Smooth muscle cell (in vitro differentiated cells): ENCODE results near the gene RAB24. TPM values are rescaled to one million over a fixed set of nuclear protein-coding genes. Genes with fewer than 3 reads are reported as not detected.

Experiments
- DNase-seq: peaks from one replicate; lab custom pipeline; 2025; ENCODE audit not compliant: unreplicated experiment; lab: John Stamatoyannopoulos, UW
- H2AFZ ChIP-seq: fragments of 200-600 bp; sonication (generic); 2 replicates; pipeline ENCODE4 v1.6.0; 2016; ENCODE audit warnings: antibody characterized with exemption, low read depth, mild to moderate bottlenecking
- H3F3A ChIP-seq: fragments of 200-600 bp; sonication (generic); 2 replicates; pipeline ENCODE4 v1.6.0; 2017; ENCODE audit warnings: antibody characterized with exemption, low read depth
- H3K27ac ChIP-seq: fragments of 200-600 bp; sonication (generic); 2 replicates; pipeline ENCODE4 v1.5.1; 2016; ENCODE audit warnings: low read depth, mild to moderate bottlenecking
- H3K27me3 ChIP-seq: fragments of 200-600 bp; sonication (generic); 2 replicates; pipeline ENCODE4 v1.6.1; 2016; ENCODE audit warnings: low read depth, mild to moderate bottlenecking
- H3K36me3 ChIP-seq: fragments of 200-600 bp; sonication (generic); 2 replicates; pipeline ENCODE4 v1.5.1; 2016; ENCODE audit warnings: low read depth
- H3K4me1 ChIP-seq: fragments of 200-600 bp; sonication (generic); 2 replicates; pipeline ENCODE4 v1.5.1; 2016; ENCODE audit warnings: low read depth
- H3K4me2 ChIP-seq: fragments of 200-600 bp; sonication (generic); 2 replicates; pipeline ENCODE4 v1.6.0; 2016; ENCODE audit warnings: mild to moderate bottlenecking
- H3K4me3 ChIP-seq: fragments of 200-600 bp; sonication (generic); 2 replicates; pipeline ENCODE4 v1.5.1; 2016; ENCODE audit warnings: mild to moderate bottlenecking
- H3K79me2 ChIP-seq: fragments of 200-600 bp; sonication (generic); 2 replicates; pipeline ENCODE4 v1.6.0; 2016; ENCODE audit warnings: low read depth, mild to moderate bottlenecking
- H3K9ac ChIP-seq: fragments of 200-600 bp; sonication (generic); 2 replicates; pipeline ENCODE4 v1.6.0; 2016; ENCODE audit warnings: low read depth
- H3K9me3 ChIP-seq: fragments of 200-600 bp; sonication (generic); replicated peaks from 2 replicates; pipeline ENCODE4 v1.5.1; 2016; ENCODE audit warnings: low read depth
- H4K20me1 ChIP-seq: fragments of 200-600 bp; sonication (generic); 2 replicates; pipeline ENCODE4 v1.6.0; 2016; ENCODE audit warnings: low read depth
- WGBS: methylation state at CpG from one replicate; pipeline ENCODE4 v1.1.7; 2016; ENCODE audit warnings: low lambda C conversion rate; 5-methylcytosine and 5-hydroxymethylcytosine counted together
- polyA plus RNA-seq: library from polyadenylated mRNA; unstranded; fragments of >200 nt; fragmentation: Nextera tagmentation; extraction: Ambion mirVana; gene quantifications from 2 replicates; pipeline ENCODE4 v1.2.1, GENCODE V29; 2016
- total RNA-seq: library from RNA; depleted of rRNA; stranded (reverse); fragments of >200 nt; gene quantifications from 2 replicates; pipeline ENCODE4 v1.2.3, GENCODE V29; 2014
- TF ChIP-seq, protein P1 (sequence below): fragments of 200-600 bp; sonication (generic); IDR thresholded peaks from 2 replicates; pipeline ENCODE4 v1.5.1; 2017; ENCODE audit warnings: borderline replicate concordance, mild to moderate bottlenecking, antibody characterized with exemption; ENCODE audit not compliant: insufficient read depth, poor library complexity, severe bottlenecking

RAB24 gene
- total and polyA plus RNA-seq, 2 experiments from 2014 or later: 41.8 to 46.4 TPM

- H3K36me3 ChIP-seq: peaks cover 24% of the 10 kb centered on the region
- H3K27ac ChIP-seq: no peak overlapping the region
- WGBS: 87% methylated on average over 5 of the region's 5 CpGs
- TF ChIP-seq, protein P1, sequence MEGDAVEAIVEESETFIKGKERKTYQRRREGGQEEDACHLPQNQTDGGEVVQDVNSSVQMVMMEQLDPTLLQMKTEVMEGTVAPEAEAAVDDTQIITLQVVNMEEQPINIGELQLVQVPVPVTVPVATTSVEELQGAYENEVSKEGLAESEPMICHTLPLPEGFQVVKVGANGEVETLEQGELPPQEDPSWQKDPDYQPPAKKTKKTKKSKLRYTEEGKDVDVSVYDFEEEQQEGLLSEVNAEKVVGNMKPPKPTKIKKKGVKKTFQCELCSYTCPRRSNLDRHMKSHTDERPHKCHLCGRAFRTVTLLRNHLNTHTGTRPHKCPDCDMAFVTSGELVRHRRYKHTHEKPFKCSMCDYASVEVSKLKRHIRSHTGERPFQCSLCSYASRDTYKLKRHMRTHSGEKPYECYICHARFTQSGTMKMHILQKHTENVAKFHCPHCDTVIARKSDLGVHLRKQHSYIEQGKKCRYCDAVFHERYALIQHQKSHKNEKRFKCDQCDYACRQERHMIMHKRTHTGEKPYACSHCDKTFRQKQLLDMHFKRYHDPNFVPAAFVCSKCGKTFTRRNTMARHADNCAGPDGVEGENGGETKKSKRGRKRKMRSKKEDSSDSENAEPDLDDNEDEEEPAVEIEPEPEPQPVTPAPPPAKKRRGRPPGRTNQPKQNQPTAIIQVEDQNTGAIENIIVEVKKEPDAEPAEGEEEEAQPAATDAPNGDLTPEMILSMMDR: no peak
- H3K9me3 ChIP-seq: no peaks in the 10 kb centered on the region
- peaks cover 7% of the 10 kb centered on the region for H3K79me2 ChIP-seq
- no peaks in the 10 kb centered on the region for H3K27me3 ChIP-seq
- H3K4me3 ChIP-seq: no peak overlapping the region
- no peak for DNase-seq
- H3K9ac ChIP-seq: no peak overlapping the region
- H2AFZ ChIP-seq: no peak overlapping the region
- H3F3A ChIP-seq: no peaks in the 10 kb centered on the region
- H3K4me1 ChIP-seq: no peaks in the 10 kb centered on the region
- H4K20me1 ChIP-seq: peaks cover 28% of the 10 kb centered on the region
- H3K4me2 ChIP-seq: no peak overlapping the region
Measured at GRCh38 chr5:177256296-177256695, 47.2 kb downstream of the RAB24 start.

DNA sequence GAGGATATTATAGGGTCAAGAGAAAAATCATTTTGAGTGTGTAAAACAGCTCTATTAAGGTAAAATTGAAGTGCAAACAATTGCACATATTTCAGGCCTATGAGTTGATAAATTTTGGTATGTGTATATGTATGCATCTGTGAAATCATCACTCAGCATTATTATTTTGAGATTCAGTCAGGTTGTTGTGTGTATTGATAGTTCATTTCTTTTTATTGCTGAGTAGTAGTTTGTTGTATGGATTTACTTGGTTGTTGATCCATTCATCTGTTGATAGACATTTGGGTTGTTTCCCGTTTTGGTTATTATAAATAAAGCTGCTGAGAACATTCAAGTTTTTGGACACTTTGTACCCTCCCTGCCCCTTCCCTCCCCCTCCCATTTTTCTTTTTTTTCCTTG lies 50.3 kb downstream of the RAB24 start:
- no peaks in the 10 kb centered on the region for H3K4me1 ChIP-seq
- peaks cover 26% of the 10 kb centered on the region for H3K79me2 ChIP-seq
- no peak overlapping the region for H3K9ac ChIP-seq
- TF ChIP-seq, protein P1: no peak
- H4K20me1 ChIP-seq: peaks cover 40% of the 10 kb centered on the region
- 100% methylated on average over 1 of the region's 1 CpG for WGBS
- H3K27ac ChIP-seq: no peak overlapping the region
- H3K4me2 ChIP-seq: no peak overlapping the region
- no peaks in the 10 kb centered on the region for H3K9me3 ChIP-seq
- no peak overlapping the region for H3K4me3 ChIP-seq
- H3F3A ChIP-seq: no peaks in the 10 kb centered on the region
- H2AFZ ChIP-seq: no peak overlapping the region
- H3K36me3 ChIP-seq: peaks cover 15% of the 10 kb centered on the region
- H3K27me3 ChIP-seq: no peaks in the 10 kb centered on the region
- DNase-seq: no peak

Other genes starting within 250 kb of the RAB24 start
- 0.90 and 1.8 TPM in 2 replicates for gene FGFR4, start 216.8 kb downstream of the RAB24 start, total RNA-seq
- 0.63 and 1.1 TPM in 2 replicates for gene FGFR4, start 216.8 kb downstream of the RAB24 start, polyA plus RNA-seq
- gene NSD1, start 169.9 kb downstream of the RAB24 start, total RNA-seq: 38.2 and 45.2 TPM in 2 replicates
- 22.6 and 34.0 TPM in 2 replicates for gene NSD1, start 169.9 kb downstream of the RAB24 start, polyA plus RNA-seq
- 132 and 197 TPM in 2 replicates for gene PRELID1, start 80 bp upstream of the RAB24 start, total RNA-seq
- 264 and 268 TPM in 2 replicates for gene PRELID1, start 80 bp upstream of the RAB24 start, polyA plus RNA-seq
- gene MXD3, start 8.2 kb upstream of the RAB24 start, total RNA-seq: 8.6 and 16.9 TPM in 2 replicates
- gene MXD3, start 8.2 kb upstream of the RAB24 start, polyA plus RNA-seq: 14.9 and 15.6 TPM in 2 replicates
- gene LMAN2, start 47.9 kb upstream of the RAB24 start, total RNA-seq: 178 and 241 TPM in 2 replicates
- 236 and 253 TPM in 2 replicates for gene LMAN2, start 47.9 kb upstream of the RAB24 start, polyA plus RNA-seq
- 6.0 and 38.5 TPM in 2 replicates for gene RGS14, start 54.2 kb upstream of the RAB24 start, total RNA-seq
- gene RGS14, start 54.2 kb upstream of the RAB24 start, polyA plus RNA-seq: 23.3 and 23.8 TPM in 2 replicates
- gene SLC34A1, start 80.7 kb upstream of the RAB24 start, total RNA-seq: not detected in 2 replicates
- gene SLC34A1, start 80.7 kb upstream of the RAB24 start, polyA plus RNA-seq: not detected in 2 replicates
- gene PFN3, start 96.9 kb upstream of the RAB24 start, total RNA-seq: not detected in 2 replicates
- not detected in 2 replicates for gene PFN3, start 96.9 kb upstream of the RAB24 start, polyA plus RNA-seq
- gene F12, start 105.8 kb upstream of the RAB24 start, total RNA-seq: 1.8 and 3.6 TPM in 2 replicates
- 10.4 and 15.0 TPM in 2 replicates for gene F12, start 105.8 kb upstream of the RAB24 start, polyA plus RNA-seq
- 13.3 and 20.8 TPM in 2 replicates for gene GRK6, start 123.0 kb upstream of the RAB24 start, total RNA-seq
- 28.5 and 33.8 TPM in 2 replicates for gene GRK6, start 123.0 kb upstream of the RAB24 start, polyA plus RNA-seq
- 6.5 and 6.7 TPM in 2 replicates for gene PRR7, start 143.1 kb upstream of the RAB24 start, total RNA-seq
- gene PRR7, start 143.1 kb upstream of the RAB24 start, polyA plus RNA-seq: 31.9 and 33.6 TPM in 2 replicates
- 116 and 121 TPM in 2 replicates for gene DBN1, start 169.9 kb upstream of the RAB24 start, total RNA-seq
- gene DBN1, start 169.9 kb upstream of the RAB24 start, polyA plus RNA-seq: 194 and 202 TPM in 2 replicates
- gene PDLIM7, start 193.9 kb upstream of the RAB24 start, total RNA-seq: 172 and 235 TPM in 2 replicates
- 511 and 635 TPM in 2 replicates for gene PDLIM7, start 193.9 kb upstream of the RAB24 start, polyA plus RNA-seq
- gene DOK3, start 206.1 kb upstream of the RAB24 start, total RNA-seq: 0.58 and 1.5 TPM in 2 replicates
- gene DOK3, start 206.1 kb upstream of the RAB24 start, polyA plus RNA-seq: 1.4 and 3.5 TPM in 2 replicates
- gene DDX41, start 213.2 kb upstream of the RAB24 start, total RNA-seq: 77.2 and 90.0 TPM in 2 replicates
- 72.5 and 80.4 TPM in 2 replicates for gene DDX41, start 213.2 kb upstream of the RAB24 start, polyA plus RNA-seq